ENCODE results near the gene AFG1L.

DNA sequence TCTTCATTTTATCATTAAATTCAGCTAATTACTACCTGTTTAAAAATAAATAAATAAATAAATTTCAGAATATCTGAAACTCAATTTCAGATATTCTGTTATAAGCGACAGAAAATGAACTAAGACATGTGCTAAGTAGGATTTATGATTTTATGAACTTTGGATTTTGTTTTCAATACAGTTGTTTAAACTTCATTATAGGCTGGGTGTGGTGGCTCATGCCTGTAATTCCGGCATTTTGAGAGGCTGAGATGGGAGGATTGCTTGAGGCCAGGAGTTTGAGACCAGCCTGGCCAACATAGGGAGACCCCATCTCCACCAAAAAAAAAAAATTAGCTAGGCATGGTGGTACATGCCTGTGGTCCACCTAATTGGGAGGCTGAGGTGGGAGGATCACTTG is 36.0 kb downstream of the AFG1L start:
- TF ChIP-seq CTCF (conservative IDR thresholded peaks at IDR 0.05; ENCODE audit: low read depth in 2 of 2) (no peak), CREB1 (CRISPR knock-in tag; IDR thresholded peaks at IDR 0.05; ENCODE audit: low read depth) (no peak), EZH2 (IDR thresholded peaks at IDR 0.05; ENCODE audit: low read depth, unreplicated experiment) (no peak), STAT1 (IDR thresholded peaks at IDR 0.05; ENCODE audit: unreplicated experiment) (no peak), POLR2AphosphoS5 (IDR thresholded peaks at IDR 0.05; ENCODE audit: low read depth) (no peak), EZH2phosphoT487 (IDR thresholded peaks at IDR 0.05; ENCODE audit: unreplicated experiment) (no peak), ZNF331 (CRISPR knock-in tag; IDR thresholded peaks at IDR 0.05; ENCODE audit: low read depth) (no peak), JUNB (IDR thresholded peaks at IDR 0.05; ENCODE audit: unreplicated experiment) (no peak), NANOG (IDR thresholded peaks at IDR 0.05; ENCODE audit: borderline replicate concordance) (no peak), ZNF114 (CRISPR knock-in tag; IDR thresholded peaks at IDR 0.05) (no peak)
- TF ChIP-seq, protein P1, sequence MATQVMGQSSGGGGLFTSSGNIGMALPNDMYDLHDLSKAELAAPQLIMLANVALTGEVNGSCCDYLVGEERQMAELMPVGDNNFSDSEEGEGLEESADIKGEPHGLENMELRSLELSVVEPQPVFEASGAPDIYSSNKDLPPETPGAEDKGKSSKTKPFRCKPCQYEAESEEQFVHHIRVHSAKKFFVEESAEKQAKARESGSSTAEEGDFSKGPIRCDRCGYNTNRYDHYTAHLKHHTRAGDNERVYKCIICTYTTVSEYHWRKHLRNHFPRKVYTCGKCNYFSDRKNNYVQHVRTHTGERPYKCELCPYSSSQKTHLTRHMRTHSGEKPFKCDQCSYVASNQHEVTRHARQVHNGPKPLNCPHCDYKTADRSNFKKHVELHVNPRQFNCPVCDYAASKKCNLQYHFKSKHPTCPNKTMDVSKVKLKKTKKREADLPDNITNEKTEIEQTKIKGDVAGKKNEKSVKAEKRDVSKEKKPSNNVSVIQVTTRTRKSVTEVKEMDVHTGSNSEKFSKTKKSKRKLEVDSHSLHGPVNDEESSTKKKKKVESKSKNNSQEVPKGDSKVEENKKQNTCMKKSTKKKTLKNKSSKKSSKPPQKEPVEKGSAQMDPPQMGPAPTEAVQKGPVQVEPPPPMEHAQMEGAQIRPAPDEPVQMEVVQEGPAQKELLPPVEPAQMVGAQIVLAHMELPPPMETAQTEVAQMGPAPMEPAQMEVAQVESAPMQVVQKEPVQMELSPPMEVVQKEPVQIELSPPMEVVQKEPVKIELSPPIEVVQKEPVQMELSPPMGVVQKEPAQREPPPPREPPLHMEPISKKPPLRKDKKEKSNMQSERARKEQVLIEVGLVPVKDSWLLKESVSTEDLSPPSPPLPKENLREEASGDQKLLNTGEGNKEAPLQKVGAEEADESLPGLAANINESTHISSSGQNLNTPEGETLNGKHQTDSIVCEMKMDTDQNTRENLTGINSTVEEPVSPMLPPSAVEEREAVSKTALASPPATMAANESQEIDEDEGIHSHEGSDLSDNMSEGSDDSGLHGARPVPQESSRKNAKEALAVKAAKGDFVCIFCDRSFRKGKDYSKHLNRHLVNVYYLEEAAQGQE (IDR thresholded peaks at IDR 0.05; ENCODE audit: unreplicated experiment) = no peak
- TF ChIP-seq, protein P2, sequence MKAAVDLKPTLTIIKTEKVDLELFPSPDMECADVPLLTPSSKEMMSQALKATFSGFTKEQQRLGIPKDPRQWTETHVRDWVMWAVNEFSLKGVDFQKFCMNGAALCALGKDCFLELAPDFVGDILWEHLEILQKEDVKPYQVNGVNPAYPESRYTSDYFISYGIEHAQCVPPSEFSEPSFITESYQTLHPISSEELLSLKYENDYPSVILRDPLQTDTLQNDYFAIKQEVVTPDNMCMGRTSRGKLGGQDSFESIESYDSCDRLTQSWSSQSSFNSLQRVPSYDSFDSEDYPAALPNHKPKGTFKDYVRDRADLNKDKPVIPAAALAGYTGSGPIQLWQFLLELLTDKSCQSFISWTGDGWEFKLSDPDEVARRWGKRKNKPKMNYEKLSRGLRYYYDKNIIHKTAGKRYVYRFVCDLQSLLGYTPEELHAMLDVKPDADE (IDR thresholded peaks at IDR 0.05) = no peak
- TF ChIP-seq, protein P3, sequence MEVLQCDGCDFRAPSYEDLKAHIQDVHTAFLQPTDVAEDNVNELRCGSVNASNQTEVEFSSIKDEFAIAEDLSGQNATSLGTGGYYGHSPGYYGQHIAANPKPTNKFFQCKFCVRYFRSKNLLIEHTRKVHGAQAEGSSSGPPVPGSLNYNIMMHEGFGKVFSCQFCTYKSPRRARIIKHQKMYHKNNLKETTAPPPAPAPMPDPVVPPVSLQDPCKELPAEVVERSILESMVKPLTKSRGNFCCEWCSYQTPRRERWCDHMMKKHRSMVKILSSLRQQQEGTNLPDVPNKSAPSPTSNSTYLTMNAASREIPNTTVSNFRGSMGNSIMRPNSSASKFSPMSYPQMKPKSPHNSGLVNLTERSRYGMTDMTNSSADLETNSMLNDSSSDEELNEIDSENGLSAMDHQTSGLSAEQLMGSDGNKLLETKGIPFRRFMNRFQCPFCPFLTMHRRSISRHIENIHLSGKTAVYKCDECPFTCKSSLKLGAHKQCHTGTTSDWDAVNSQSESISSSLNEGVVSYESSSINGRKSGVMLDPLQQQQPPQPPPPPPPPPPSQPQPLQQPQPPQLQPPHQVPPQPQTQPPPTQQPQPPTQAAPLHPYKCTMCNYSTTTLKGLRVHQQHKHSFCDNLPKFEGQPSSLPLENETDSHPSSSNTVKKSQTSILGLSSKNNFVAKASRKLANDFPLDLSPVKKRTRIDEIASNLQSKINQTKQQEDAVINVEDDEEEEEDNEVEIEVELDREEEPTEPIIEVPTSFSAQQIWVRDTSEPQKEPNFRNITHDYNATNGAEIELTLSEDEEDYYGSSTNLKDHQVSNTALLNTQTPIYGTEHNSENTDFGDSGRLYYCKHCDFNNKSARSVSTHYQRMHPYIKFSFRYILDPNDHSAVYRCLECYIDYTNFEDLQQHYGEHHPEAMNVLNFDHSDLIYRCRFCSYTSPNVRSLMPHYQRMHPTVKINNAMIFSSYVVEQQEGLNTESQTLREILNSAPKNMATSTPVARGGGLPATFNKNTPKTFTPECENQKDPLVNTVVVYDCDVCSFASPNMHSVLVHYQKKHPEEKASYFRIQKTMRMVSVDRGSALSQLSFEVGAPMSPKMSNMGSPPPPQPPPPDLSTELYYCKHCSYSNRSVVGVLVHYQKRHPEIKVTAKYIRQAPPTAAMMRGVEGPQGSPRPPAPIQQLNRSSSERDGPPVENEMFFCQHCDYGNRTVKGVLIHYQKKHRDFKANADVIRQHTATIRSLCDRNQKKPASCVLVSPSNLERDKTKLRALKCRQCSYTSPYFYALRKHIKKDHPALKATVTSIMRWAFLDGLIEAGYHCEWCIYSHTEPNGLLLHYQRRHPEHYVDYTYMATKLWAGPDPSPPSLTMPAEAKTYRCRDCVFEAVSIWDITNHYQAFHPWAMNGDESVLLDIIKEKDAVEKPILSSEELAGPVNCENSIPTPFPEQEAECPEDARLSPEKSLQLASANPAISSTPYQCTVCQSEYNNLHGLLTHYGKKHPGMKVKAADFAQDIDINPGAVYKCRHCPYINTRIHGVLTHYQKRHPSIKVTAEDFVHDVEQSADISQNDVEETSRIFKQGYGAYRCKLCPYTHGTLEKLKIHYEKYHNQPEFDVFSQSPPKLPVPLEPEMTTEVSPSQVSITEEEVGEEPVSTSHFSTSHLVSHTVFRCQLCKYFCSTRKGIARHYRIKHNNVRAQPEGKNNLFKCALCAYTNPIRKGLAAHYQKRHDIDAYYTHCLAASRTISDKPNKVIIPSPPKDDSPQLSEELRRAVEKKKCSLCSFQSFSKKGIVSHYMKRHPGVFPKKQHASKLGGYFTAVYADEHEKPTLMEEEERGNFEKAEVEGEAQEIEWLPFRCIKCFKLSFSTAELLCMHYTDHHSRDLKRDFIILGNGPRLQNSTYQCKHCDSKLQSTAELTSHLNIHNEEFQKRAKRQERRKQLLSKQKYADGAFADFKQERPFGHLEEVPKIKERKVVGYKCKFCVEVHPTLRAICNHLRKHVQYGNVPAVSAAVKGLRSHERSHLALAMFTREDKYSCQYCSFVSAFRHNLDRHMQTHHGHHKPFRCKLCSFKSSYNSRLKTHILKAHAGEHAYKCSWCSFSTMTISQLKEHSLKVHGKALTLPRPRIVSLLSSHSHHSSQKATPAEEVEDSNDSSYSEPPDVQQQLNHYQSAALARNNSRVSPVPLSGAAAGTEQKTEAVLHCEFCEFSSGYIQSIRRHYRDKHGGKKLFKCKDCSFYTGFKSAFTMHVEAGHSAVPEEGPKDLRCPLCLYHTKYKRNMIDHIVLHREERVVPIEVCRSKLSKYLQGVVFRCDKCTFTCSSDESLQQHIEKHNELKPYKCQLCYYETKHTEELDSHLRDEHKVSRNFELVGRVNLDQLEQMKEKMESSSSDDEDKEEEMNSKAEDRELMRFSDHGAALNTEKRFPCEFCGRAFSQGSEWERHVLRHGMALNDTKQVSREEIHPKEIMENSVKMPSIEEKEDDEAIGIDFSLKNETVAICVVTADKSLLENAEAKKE (CRISPR knock-in tag; IDR thresholded peaks at IDR 0.05) = no peak

All from GM23338 (cell line).